MCF 10A (cell line): ENCODE results near the gene FSTL1. TPM values are rescaled to one million over a fixed set of nuclear protein-coding genes. Genes with fewer than 3 reads are reported as not detected.
"Not testable (repeated sequence)": the region's sequence is repeated elsewhere in the genome, so short reads cannot be mapped to it uniquely, and the experiment has no call there.

Experiments used
- BruUV-seq: library from RNA; stranded (reverse); fragments of 400-500 nt; replicated peaks from 2 replicates; lab custom pipeline; 2021; lab: Mats Ljungman, UMichigan
- CTCF ChIA-PET: fragments of 300-600 bp; sonication (Branson Sonifier 250); formaldehyde crosslinking; extraction: SDS; loops from one replicate; lab custom pipeline; 2021; ENCODE audit warnings: antibody characterized with exemption, inconsistent platforms; lab: Yijun Ruan, JAX
- POLR2A ChIA-PET: fragments of 300-600, 350-650 bp; sonication (Branson Sonifier 250); formaldehyde crosslinking; extraction: SDS; loops from one replicate; lab custom pipeline; 2020; ENCODE audit warnings: antibody characterized with exemption, inconsistent platforms; lab: Yijun Ruan, JAX
- DNase-seq: peaks from one replicate; pipeline ENCODE4 v3.0.0-alpha.2; 2018; ENCODE audit not compliant: unreplicated experiment
- H3K27ac Mint-ChIP-seq: one replicate; pipeline ENCODE4 v1.8.0; 2022; ENCODE audit warnings: mild to moderate bottlenecking, low read depth, mixed read lengths; ENCODE audit not compliant: unreplicated experiment
- H3K27me3 Mint-ChIP-seq: one replicate; pipeline ENCODE4 v1.8.0; 2022; ENCODE audit warnings: mixed read lengths; ENCODE audit not compliant: insufficient read depth, unreplicated experiment
- H3K36me3 Mint-ChIP-seq: one replicate; pipeline ENCODE4 v1.8.0; 2022; ENCODE audit warnings: mild to moderate bottlenecking, moderate library complexity, mixed read lengths; ENCODE audit not compliant: insufficient read depth, unreplicated experiment
- H3K4me1 Mint-ChIP-seq: one replicate; pipeline ENCODE4 v1.8.0; 2022; ENCODE audit warnings: mixed read lengths; ENCODE audit not compliant: insufficient read depth, unreplicated experiment
- H3K4me3 Mint-ChIP-seq: one replicate; pipeline ENCODE4 v1.8.0; 2022; ENCODE audit warnings: mild to moderate bottlenecking, moderate library complexity, mixed read lengths; ENCODE audit not compliant: unreplicated experiment
- H3K9me3 Mint-ChIP-seq: one replicate; pipeline ENCODE4 v1.8.0; 2022; ENCODE audit warnings: mixed read lengths; ENCODE audit not compliant: unreplicated experiment
- CTCF ChIP-seq: fragments of 200-600 bp; IDR thresholded peaks from one replicate; pipeline ENCODE4 v1.8.0; 2022; ENCODE audit warnings: antibody characterized with exemption, mild to moderate bottlenecking; ENCODE audit not compliant: unreplicated experiment
- intact Hi-C: fragments of 100-400 bp; cut with micrococcal nuclease; formaldehyde crosslinking; loops from 2 replicates; pipeline ENCODE4 v1.14.1; 2022
- total RNA-seq: library from RNA; stranded (reverse); gene quantifications from 2 replicates; pipeline ENCODE4 v1.2.3, GENCODE V29; 2022

FSTL1 gene
- total RNA-seq, 1 experiment from 2014 or later: 56.4 TPM

GRCh38 chr3:120393243-120393642 lies 57.5 kb downstream of the FSTL1 start:
- Mint-ChIP-seq H3K27me3 (no peaks in the 10 kb centered on the region), H3K27ac (no peak overlapping the region), H3K9me3 (no peaks in the 10 kb centered on the region), H3K4me1 (no peaks in the 10 kb centered on the region), H3K36me3 (peaks cover 19% of the 10 kb centered on the region), H3K4me3 (no peak overlapping the region)
- intact Hi-C loops: no loop called here
- no peak for DNase-seq
- TF ChIP-seq CTCF: no peak
- POLR2A ChIA-PET: no interaction called here
- CTCF ChIA-PET: interaction anchor here (0.6 to 0.9 kb wide), 2 partner anchors 164 to 165 kb away, joined by 4 to 6 read pairs; no protein-coding TSS in a partner anchor
- no TSS peak for BruUV-seq

- no peak for DNase-seq
- Mint-ChIP-seq H3K27ac (no peak overlapping the region), H3K4me1 (no peaks in the 10 kb centered on the region), H3K4me3 (no peak overlapping the region), H3K36me3 (no peaks in the 10 kb centered on the region), H3K27me3 (no peaks in the 10 kb centered on the region), H3K9me3 (no peaks in the 10 kb centered on the region)
- no TSS peak for BruUV-seq
- intact Hi-C loops: no loop called here
- ChIA-PET CTCF (interaction anchor here (0.6 to 1.3 kb wide), 3 partner anchors 34 to 138 kb away, joined by 3 to 5 read pairs (median 4); no protein-coding TSS in a partner anchor), POLR2A (no interaction called here)
- no peak for TF ChIP-seq CTCF
These were observed 67.8 kb downstream of the FSTL1 start for GRCh38 chr3:120382941-120383447.

- intact Hi-C loops: no loop called here
- no peak for DNase-seq
- Mint-ChIP-seq H3K27ac (no peak overlapping the region), H3K27me3 (no peaks in the 10 kb centered on the region), H3K4me3 (no peak overlapping the region), H3K4me1 (no peaks in the 10 kb centered on the region), H3K36me3 (no peaks in the 10 kb centered on the region), H3K9me3 (no peaks in the 10 kb centered on the region)
- TF ChIP-seq CTCF: no peak
- ChIA-PET CTCF (no interaction called here), POLR2A (no interaction called here)
- no TSS peak for BruUV-seq
These were observed 69.3 kb downstream of the FSTL1 start for GRCh38 chr3:120381503-120381902.

- BruUV-seq, H3K27me3 Mint-ChIP-seq, H3K9me3 Mint-ChIP-seq, H3K27ac Mint-ChIP-seq, POLR2A ChIA-PET, H3K36me3 Mint-ChIP-seq, intact Hi-C loops, DNase-seq, CTCF ChIA-PET, H3K4me1 Mint-ChIP-seq, H3K4me3 Mint-ChIP-seq: not testable (repeated sequence)
These were observed 72.8 kb downstream of the FSTL1 start for GRCh38 chr3:120377948-120378347.
